Prostate gland (tissue), 2 donors: ENCODE measurements around the gene FNBP1L. TPM values are rescaled to one million over a fixed set of nuclear protein-coding genes. Genes with fewer than 3 reads are reported as not detected.

Experiments used
- DNase-seq: peaks from one replicate; pipeline ENCODE4 v3.0.0-alpha.2; 2019; ENCODE audit warnings: low spot score
- H3K27ac ChIP-seq, 2 donors: fragments of 200-600 bp; sonication (generic); 2 replicates each; pipeline ENCODE4 v1.5.1; 2017 to 2019
- H3K27me3 ChIP-seq: fragments of 200-600 bp; sonication (generic); replicated peaks from 2 replicates; pipeline ENCODE4 v1.5.1; 2019; ENCODE audit not compliant: insufficient read depth
- H3K36me3 ChIP-seq, 2 donors: fragments of 200-600 bp; sonication (generic); 1 replicate in 1 of 2; 2 replicates in 1 of 2; pipeline versions ENCODE4 v1.5.1 to v1.8.1; 2017 to 2019
- H3K4me1 ChIP-seq: fragments of 200-600 bp; sonication (generic); replicated peaks from 2 replicates; pipeline ENCODE4 v1.5.1; 2019
- H3K4me3 ChIP-seq, 2 donors: fragments of 200-600 bp; sonication (generic); 2 replicates each; pipeline ENCODE4 v1.5.1; 2017 to 2019
- H3K9me3 ChIP-seq: fragments of 200-600 bp; sonication (generic); 2 replicates; pipeline ENCODE4 v1.5.1; 2017
- POLR2A ChIP-seq: fragments of 450-650 bp; IDR thresholded peaks from one replicate; pipeline ENCODE4 v1.6.1; 2016; ENCODE audit warnings: antibody characterized with exemption, mild to moderate bottlenecking
- POLR2AphosphoS5 ChIP-seq: sonication (generic); formaldehyde crosslinking; IDR thresholded peaks from one replicate; pipeline ENCODE4 v1.6.1; 2017; ENCODE audit warnings: antibody characterized with exemption
- WGBS: methylation state at CpG from one replicate; pipeline ENCODE4 v1.1.5; 2018; 5-methylcytosine and 5-hydroxymethylcytosine counted together
- intact Hi-C: fragments of 100-400 bp; cut with DNase I; formaldehyde crosslinking; loops from one replicate; pipeline ENCODE4 v1.14.2; 2022
- total RNA-seq, 2 donors: library from RNA; depleted of rRNA; stranded (reverse); fragments of >200 nt; gene quantifications; one replicate each; pipeline ENCODE4 v1.1.0, GENCODE V29; 2016
- TF ChIP-seq, protein P1 (sequence below), 4 experiments: fragments of 200-600 bp in 2 of 4; fragments of 450-650 bp in 2 of 4; sonication (generic) in 2 of 4; IDR thresholded peaks; 1 replicate in 3 of 4; 2 replicates in 1 of 4; pipeline ENCODE4 v1.5.1; 2016 to 2019; ENCODE audit warnings: antibody characterized with exemption in 4 of 4, mild to moderate bottlenecking in 2 of 4, moderate library complexity in 2 of 4

Gene FNBP1L
- total RNA-seq, 2 donors from 2014 or later = 41.1 to 49.7 TPM

DNA sequence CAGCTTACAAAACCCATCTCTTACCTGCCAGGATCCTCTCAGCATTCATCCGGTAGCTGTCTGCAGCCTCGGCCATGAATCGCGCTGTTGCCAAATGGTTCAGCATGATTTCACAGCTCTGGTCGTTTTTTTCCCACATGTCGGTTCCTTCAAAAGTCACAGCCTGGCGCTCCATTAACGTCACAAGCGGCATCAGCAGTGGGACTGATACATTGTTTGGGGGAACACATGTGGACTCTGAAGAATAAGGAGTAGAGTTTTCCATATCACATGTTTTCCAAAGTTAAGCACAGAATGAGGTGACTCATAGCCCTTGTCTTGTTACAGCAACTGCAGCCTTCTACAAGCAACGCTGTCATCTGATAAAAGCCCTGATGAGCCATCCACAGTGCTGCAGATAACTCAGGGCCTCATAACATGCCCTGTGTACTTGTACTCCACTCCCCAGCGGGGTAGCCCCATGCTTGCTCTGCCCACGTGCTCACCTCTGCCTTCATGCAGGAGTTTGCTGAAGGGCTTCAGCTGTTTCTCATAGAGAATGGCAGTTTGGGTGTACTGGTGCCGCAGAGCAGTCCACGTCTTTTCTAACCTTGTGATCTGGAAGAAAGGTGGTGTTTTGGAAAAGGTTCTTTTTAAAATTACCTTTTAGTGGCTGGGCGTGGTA, 119.5 kb downstream of the FNBP1L start:
- H3K4me1 ChIP-seq = no peaks in the 10 kb centered on the region
- DNase-seq = no peak
- no peak overlapping the region for H3K27ac ChIP-seq
- no peaks in the 10 kb centered on the region for H3K36me3 ChIP-seq
- no peak overlapping the region for H3K4me3 ChIP-seq
- no peaks in the 10 kb centered on the region for H3K27me3 ChIP-seq
- WGBS = 84% methylated on average over 15 of the region's 15 CpGs
- TF ChIP-seq POLR2AphosphoS5 = no peak
- TF ChIP-seq, protein P1, sequence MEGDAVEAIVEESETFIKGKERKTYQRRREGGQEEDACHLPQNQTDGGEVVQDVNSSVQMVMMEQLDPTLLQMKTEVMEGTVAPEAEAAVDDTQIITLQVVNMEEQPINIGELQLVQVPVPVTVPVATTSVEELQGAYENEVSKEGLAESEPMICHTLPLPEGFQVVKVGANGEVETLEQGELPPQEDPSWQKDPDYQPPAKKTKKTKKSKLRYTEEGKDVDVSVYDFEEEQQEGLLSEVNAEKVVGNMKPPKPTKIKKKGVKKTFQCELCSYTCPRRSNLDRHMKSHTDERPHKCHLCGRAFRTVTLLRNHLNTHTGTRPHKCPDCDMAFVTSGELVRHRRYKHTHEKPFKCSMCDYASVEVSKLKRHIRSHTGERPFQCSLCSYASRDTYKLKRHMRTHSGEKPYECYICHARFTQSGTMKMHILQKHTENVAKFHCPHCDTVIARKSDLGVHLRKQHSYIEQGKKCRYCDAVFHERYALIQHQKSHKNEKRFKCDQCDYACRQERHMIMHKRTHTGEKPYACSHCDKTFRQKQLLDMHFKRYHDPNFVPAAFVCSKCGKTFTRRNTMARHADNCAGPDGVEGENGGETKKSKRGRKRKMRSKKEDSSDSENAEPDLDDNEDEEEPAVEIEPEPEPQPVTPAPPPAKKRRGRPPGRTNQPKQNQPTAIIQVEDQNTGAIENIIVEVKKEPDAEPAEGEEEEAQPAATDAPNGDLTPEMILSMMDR (IDR thresholded peaks at IDR 0.05) = no peak
- no peak for TF ChIP-seq POLR2A
- intact Hi-C loops = no loop called here
- no peaks in the 10 kb centered on the region for H3K9me3 ChIP-seq

DNA sequence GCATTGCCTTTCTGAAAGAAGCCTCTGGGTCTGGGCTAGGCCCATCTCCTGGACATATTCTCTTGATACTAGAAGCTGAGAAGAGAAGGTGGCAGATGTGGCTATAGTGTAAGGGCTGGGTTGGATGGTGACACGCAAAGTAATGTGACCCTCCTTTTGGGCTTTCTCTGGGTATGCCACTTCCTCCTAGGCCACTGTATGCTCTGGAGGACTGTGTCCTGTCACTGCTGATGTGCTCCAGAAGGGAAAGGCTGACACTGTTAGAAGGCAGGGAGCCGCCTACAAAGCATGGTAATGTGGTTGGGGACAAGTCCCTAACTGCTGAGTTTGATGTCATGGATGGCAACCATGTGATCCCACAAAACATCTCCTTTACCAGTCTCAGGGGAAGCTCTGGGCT, 121.6 kb downstream of the FNBP1L start:
- H3K27ac ChIP-seq = no peak overlapping the region
- no peaks in the 10 kb centered on the region for H3K36me3 ChIP-seq
- intact Hi-C loops = no loop called here
- no peak for DNase-seq
- TF ChIP-seq POLR2A = no peak
- TF ChIP-seq, protein P1 (IDR thresholded peaks at IDR 0.05) = no peak
- no peak for TF ChIP-seq POLR2AphosphoS5
- H3K9me3 ChIP-seq = no peaks in the 10 kb centered on the region
- no peaks in the 10 kb centered on the region for H3K4me1 ChIP-seq
- 89% methylated on average over 2 of the region's 2 CpGs for WGBS
- H3K4me3 ChIP-seq = no peak overlapping the region
- H3K27me3 ChIP-seq = no peaks in the 10 kb centered on the region

DNA sequence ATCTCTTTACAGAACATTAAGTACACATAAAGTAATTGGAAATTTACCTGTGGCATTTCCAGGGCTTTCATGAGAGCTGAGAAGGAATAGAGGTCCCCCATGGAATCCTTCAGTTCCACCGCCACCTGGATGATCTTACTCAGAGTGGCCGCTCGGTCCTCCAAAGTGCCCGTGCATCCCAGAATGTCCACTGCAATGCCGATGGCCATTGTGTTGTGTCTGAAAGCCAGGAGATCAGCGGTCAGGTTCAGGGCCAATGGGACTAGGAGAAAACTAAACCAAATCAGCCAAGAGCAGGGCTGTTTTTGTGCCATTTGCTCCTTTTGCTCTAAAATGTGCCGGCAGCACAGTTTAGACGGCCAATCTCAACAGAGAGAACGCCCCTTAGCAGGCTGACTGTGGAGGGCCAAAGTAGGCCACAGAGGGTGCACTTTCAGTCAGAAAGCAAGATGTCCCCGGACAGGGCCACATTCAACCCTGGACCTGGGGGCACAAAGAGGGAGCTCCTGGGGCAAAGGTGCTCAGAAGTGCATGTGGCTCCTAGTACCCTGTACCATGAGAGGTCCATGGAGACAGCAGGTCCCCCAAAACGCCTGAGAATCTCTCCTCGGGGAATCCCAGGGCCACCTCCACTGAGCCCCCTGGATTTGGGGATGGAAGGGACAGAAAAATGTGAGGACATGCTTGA, 123.8 kb downstream of the FNBP1L start:
- Histone ChIP-seq H3K36me3 (no peaks in the 10 kb centered on the region), H3K4me3 (no peak overlapping the region), H3K9me3 (no peaks in the 10 kb centered on the region), H3K27ac (no peak overlapping the region), H3K27me3 (no peaks in the 10 kb centered on the region), H3K4me1 (no peaks in the 10 kb centered on the region)
- no peak for DNase-seq
- 93% methylated on average over 12 of the region's 12 CpGs for WGBS
- intact Hi-C loops = no loop called here
- TF ChIP-seq, protein P1 (IDR thresholded peaks at IDR 0.05) = no peak
- no peak for TF ChIP-seq POLR2AphosphoS5
- TF ChIP-seq POLR2A = no peak

DNA sequence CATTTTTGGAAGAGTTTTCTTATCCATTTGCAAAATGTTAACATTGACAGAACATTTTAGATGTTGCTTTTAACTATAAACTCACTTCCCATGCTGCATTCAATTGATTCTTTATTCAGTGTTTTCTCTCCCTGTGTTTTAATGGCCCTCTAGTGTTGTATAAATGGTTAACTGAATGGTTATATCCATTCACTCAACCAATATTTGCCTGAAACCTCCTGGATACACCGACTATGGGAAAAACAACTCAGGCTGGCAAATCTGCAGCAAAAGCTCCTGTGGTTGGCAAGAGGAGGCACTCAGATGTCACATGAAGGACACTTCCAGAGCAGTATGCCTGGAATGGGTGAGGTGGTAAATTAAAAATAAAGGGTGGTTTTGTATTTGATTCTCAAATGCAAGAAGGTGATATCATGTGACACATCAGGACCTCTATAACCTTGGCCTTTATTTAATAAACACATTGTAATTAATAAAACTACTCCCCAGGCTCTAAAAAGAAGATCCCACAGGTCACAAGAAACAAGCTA, 126.1 kb downstream of the FNBP1L start:
- Histone ChIP-seq H3K4me3 (no peak overlapping the region), H3K27me3 (no peaks in the 10 kb centered on the region), H3K9me3 (no peaks in the 10 kb centered on the region), H3K27ac (peak overlapping the region in 1 of 2 donors; percentile 7), H3K4me1 (no peaks in the 10 kb centered on the region), H3K36me3 (no peaks in the 10 kb centered on the region)
- TF ChIP-seq POLR2AphosphoS5 = peak; percentile 16
- TF ChIP-seq, protein P1 (IDR thresholded peaks at IDR 0.05) = no peak
- TF ChIP-seq POLR2A = no peak
- WGBS = 52% methylated on average over 1 of the region's 1 CpG
- DNase-seq = no peak
- intact Hi-C loops = no loop called here
